Stimulated activated memory B cell treated with anti-CD40 and anti-IgM and Interleukin-4, amounts not matched to agents 10 μg/mL and 1 μg/mL and 100 μg/mL, for 72 hours (primary cell): ENCODE results near the gene ZNF664.

ENCODE experiments used
- ATAC-seq: fragments of 150-1000 bp; cut with Tn5 transposase; 2 replicates; pipeline ENCODE4 v1.10.0; 2021
- H3K27ac Mint-ChIP-seq: one replicate; pipeline ENCODE4 v1.8.0; 2022; ENCODE audit warnings: mild to moderate bottlenecking, mixed read lengths
- H3K27me3 Mint-ChIP-seq: one replicate; pipeline ENCODE4 v1.8.0; 2022; ENCODE audit warnings: mixed read lengths
- H3K36me3 Mint-ChIP-seq: one replicate; pipeline ENCODE4 v1.8.0; 2022; ENCODE audit warnings: mixed read lengths
- H3K4me1 Mint-ChIP-seq: one replicate; pipeline ENCODE4 v1.8.0; 2022; ENCODE audit warnings: mixed read lengths
- H3K4me3 Mint-ChIP-seq: one replicate; pipeline ENCODE4 v1.8.0; 2022; ENCODE audit warnings: mild to moderate bottlenecking, moderate library complexity, mixed read lengths
- H3K9me3 Mint-ChIP-seq: one replicate; pipeline ENCODE4 v1.8.0; 2022; ENCODE audit warnings: mixed read lengths

The ZNF664 gene

GRCh38 chr12:123986374-123986965 is 13.5 kb downstream of the ZNF664 start:
- H3K27me3 Mint-ChIP-seq, result no peaks in the 10 kb centered on the region
- H3K36me3 Mint-ChIP-seq, result peaks cover 53% of the 10 kb centered on the region
- ATAC-seq, result no peak
- no peaks in the 10 kb centered on the region for H3K9me3 Mint-ChIP-seq
- no peak overlapping the region for H3K27ac Mint-ChIP-seq
- H3K4me1 Mint-ChIP-seq, result peaks cover 54% of the 10 kb centered on the region
- H3K4me3 Mint-ChIP-seq, result no peak overlapping the region

GRCh38 chr12:123987022-123987421 is 14.0 kb downstream of the ZNF664 start:
- H3K4me1 Mint-ChIP-seq, result peaks cover 53% of the 10 kb centered on the region
- no peak overlapping the region for H3K27ac Mint-ChIP-seq
- H3K36me3 Mint-ChIP-seq, result peaks cover 57% of the 10 kb centered on the region
- no peaks in the 10 kb centered on the region for H3K27me3 Mint-ChIP-seq
- H3K9me3 Mint-ChIP-seq, result no peaks in the 10 kb centered on the region
- no peak overlapping the region for H3K4me3 Mint-ChIP-seq
- ATAC-seq, result no peak

GRCh38 chr12:123989168-123989567 is 16.2 kb downstream of the ZNF664 start:
- Mint-ChIP-seq H3K27ac (no peak overlapping the region), H3K4me3 (no peak overlapping the region), H3K36me3 (peaks cover 57% of the 10 kb centered on the region), H3K4me1 (peaks cover 45% of the 10 kb centered on the region), H3K9me3 (no peaks in the 10 kb centered on the region), H3K27me3 (no peaks in the 10 kb centered on the region)
- ATAC-seq, result no peak

- ATAC-seq, result no peak
- no peaks in the 10 kb centered on the region for H3K27me3 Mint-ChIP-seq
- no peak overlapping the region for H3K27ac Mint-ChIP-seq
- H3K4me3 Mint-ChIP-seq, result no peak overlapping the region
- peaks cover 45% of the 10 kb centered on the region for H3K4me1 Mint-ChIP-seq
- peaks cover 58% of the 10 kb centered on the region for H3K36me3 Mint-ChIP-seq
- H3K9me3 Mint-ChIP-seq, result no peaks in the 10 kb centered on the region
These were observed 16.7 kb downstream of the ZNF664 start for GRCh38 chr12:123989753-123990152.

- H3K27ac Mint-ChIP-seq, result no peak overlapping the region
These were observed 17.5 kb downstream of the ZNF664 start for GRCh38 chr12:123990511-123990910.

GRCh38 chr12:123991372-123991951 is 18.4 kb downstream of the ZNF664 start:
- H3K27ac Mint-ChIP-seq, result no peak overlapping the region

More at GRCh38 chr12:123990511-123990910, 17.5 kb downstream of the ZNF664 start:
- Mint-ChIP-seq H3K4me3 (no peak overlapping the region), H3K27me3 (no peaks in the 10 kb centered on the region), H3K36me3 (peaks cover 63% of the 10 kb centered on the region), H3K9me3 (no peaks in the 10 kb centered on the region), H3K4me1 (peaks cover 44% of the 10 kb centered on the region)
- ATAC-seq, result no peak

GRCh38 chr12:123992118-123992825 is 19.3 kb downstream of the ZNF664 start:
- no peaks in the 10 kb centered on the region for H3K27me3 Mint-ChIP-seq
- no peak for ATAC-seq
- H3K9me3 Mint-ChIP-seq, result no peaks in the 10 kb centered on the region
- no peak overlapping the region for H3K27ac Mint-ChIP-seq
- no peak overlapping the region for H3K4me3 Mint-ChIP-seq
- peaks cover 32% of the 10 kb centered on the region for H3K4me1 Mint-ChIP-seq
- peaks cover 76% of the 10 kb centered on the region for H3K36me3 Mint-ChIP-seq

More at GRCh38 chr12:123991372-123991951, 18.4 kb downstream of the ZNF664 start:
- Mint-ChIP-seq H3K4me1 (peaks cover 38% of the 10 kb centered on the region), H3K9me3 (no peaks in the 10 kb centered on the region), H3K36me3 (peaks cover 72% of the 10 kb centered on the region), H3K27me3 (no peaks in the 10 kb centered on the region), H3K4me3 (no peak overlapping the region)
- ATAC-seq, result no peak

- no peak for ATAC-seq
- Mint-ChIP-seq H3K36me3 (peaks cover 62% of the 10 kb centered on the region), H3K4me1 (peaks cover 21% of the 10 kb centered on the region), H3K4me3 (no peak overlapping the region), H3K9me3 (no peaks in the 10 kb centered on the region), H3K27ac (no peak overlapping the region), H3K27me3 (no peaks in the 10 kb centered on the region)
These were observed 22.2 kb downstream of the ZNF664 start for GRCh38 chr12:123995023-123995748.

GRCh38 chr12:123996581-123996980 is 23.6 kb downstream of the ZNF664 start:
- peaks cover 11% of the 10 kb centered on the region for H3K4me1 Mint-ChIP-seq
- no peaks in the 10 kb centered on the region for H3K27me3 Mint-ChIP-seq
- ATAC-seq, result no peak
- peaks cover 50% of the 10 kb centered on the region for H3K36me3 Mint-ChIP-seq
- no peak overlapping the region for H3K4me3 Mint-ChIP-seq
- no peak overlapping the region for H3K27ac Mint-ChIP-seq
- H3K9me3 Mint-ChIP-seq, result no peaks in the 10 kb centered on the region

- no peak overlapping the region for H3K27ac Mint-ChIP-seq
- ATAC-seq, result no peak
- no peak overlapping the region for H3K4me3 Mint-ChIP-seq
- peaks cover 43% of the 10 kb centered on the region for H3K36me3 Mint-ChIP-seq
- H3K9me3 Mint-ChIP-seq, result no peaks in the 10 kb centered on the region
- peaks cover 11% of the 10 kb centered on the region for H3K4me1 Mint-ChIP-seq
- no peaks in the 10 kb centered on the region for H3K27me3 Mint-ChIP-seq
These were observed 24.2 kb downstream of the ZNF664 start for GRCh38 chr12:123997033-123997822.

- H3K4me1 Mint-ChIP-seq, result peaks cover 11% of the 10 kb centered on the region
- no peak overlapping the region for H3K4me3 Mint-ChIP-seq
- peaks cover 38% of the 10 kb centered on the region for H3K36me3 Mint-ChIP-seq
- H3K27ac Mint-ChIP-seq, result no peak overlapping the region
- no peak for ATAC-seq
- H3K27me3 Mint-ChIP-seq, result no peaks in the 10 kb centered on the region
- H3K9me3 Mint-ChIP-seq, result no peaks in the 10 kb centered on the region
These were observed 24.9 kb downstream of the ZNF664 start for GRCh38 chr12:123997908-123998307.

- no peak for ATAC-seq
- peaks cover 11% of the 10 kb centered on the region for H3K4me1 Mint-ChIP-seq
- no peak overlapping the region for H3K27ac Mint-ChIP-seq
- H3K4me3 Mint-ChIP-seq, result no peak overlapping the region
- H3K36me3 Mint-ChIP-seq, result peaks cover 36% of the 10 kb centered on the region
- H3K9me3 Mint-ChIP-seq, result no peaks in the 10 kb centered on the region
- no peaks in the 10 kb centered on the region for H3K27me3 Mint-ChIP-seq
These were observed 25.5 kb downstream of the ZNF664 start for GRCh38 chr12:123998344-123998990.

- no peak for ATAC-seq
- Mint-ChIP-seq H3K27ac (no peak overlapping the region), H3K4me1 (peaks cover 7% of the 10 kb centered on the region), H3K4me3 (no peak overlapping the region), H3K36me3 (peaks cover 36% of the 10 kb centered on the region), H3K27me3 (no peaks in the 10 kb centered on the region), H3K9me3 (no peaks in the 10 kb centered on the region)
These were observed 26.0 kb downstream of the ZNF664 start for GRCh38 chr12:123998991-123999359.

- Mint-ChIP-seq H3K9me3 (no peaks in the 10 kb centered on the region), H3K4me3 (no peak overlapping the region), H3K27ac (no peak overlapping the region), H3K27me3 (no peaks in the 10 kb centered on the region), H3K4me1 (no peaks in the 10 kb centered on the region), H3K36me3 (peaks cover 29% of the 10 kb centered on the region)
- ATAC-seq, result no peak
These were observed 27.1 kb downstream of the ZNF664 start for GRCh38 chr12:124000111-124000510.
